CD1c-positive myeloid dendritic cell (primary cell): ENCODE results near the gene WNT3.
"Not testable (repeated sequence)": the region's sequence is repeated elsewhere in the genome, so short reads cannot be mapped to it uniquely, and the experiment has no call there.

Experiments used
- DNase-seq: peaks from one replicate; pipeline ENCODE4 v3.0.0-alpha.2; 2016; ENCODE audit errors: extremely low spot score

The WNT3 gene

GRCh38 chr17:46765453-46765852 is 53.0 kb downstream of the WNT3 start:
- DNase-seq, result no peak

GRCh38 chr17:46764709-46765401 is 53.6 kb downstream of the WNT3 start:
- no peak for DNase-seq

DNA sequence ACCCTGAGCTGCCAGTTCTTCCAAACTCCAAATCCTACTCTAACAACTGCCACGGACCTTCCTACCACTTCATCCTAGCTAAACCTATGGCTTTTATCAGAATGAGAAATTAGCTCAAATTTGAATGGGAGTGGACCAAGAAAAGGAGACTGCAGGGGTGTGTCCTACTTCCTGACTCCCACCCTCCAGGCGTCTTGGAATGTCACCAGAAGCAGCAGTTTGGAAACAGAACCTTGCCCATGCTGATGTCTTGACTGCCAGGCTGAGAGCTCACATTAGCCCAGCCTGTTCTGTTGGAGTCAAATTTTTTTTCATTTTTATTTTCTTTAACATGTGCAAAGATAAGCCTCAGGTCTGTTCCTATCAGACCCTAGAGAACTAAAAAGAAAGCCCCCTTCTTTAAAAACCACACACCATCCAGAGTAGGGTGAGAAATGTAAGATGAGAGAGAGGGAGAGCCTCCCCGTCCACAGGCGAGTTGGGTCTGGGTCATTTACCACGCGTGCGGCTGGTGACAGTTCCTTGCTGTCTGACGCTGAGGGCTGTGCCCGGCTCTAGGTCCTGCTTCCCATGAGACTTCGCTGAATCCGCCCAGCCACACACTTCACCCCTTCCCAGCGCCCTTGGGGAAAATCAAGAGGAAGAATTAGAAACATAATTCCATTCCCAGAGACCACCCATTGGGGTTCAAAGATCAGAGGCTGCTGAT is 54.3 kb downstream of the WNT3 start:
- DNase-seq, result no peak

DNA sequence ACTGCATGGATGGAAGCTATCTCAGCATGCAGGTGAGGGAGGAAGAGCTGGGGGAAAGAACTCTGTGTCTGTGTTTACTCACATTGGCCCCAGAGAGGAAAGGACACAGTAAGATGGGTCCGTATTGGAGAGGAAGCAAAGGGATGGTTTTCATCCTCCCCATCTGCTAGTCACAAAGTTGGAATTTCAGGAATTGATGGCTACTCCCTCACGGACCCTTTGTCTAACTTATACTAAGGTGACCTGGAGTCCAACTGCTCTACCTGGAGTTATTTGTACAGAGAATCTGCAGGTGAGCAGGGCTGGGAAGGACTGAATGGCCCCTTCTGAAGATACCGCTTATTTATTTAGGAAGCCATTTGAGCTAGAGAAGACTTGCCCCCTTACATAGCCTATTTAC is 55.1 kb downstream of the WNT3 start:
- DNase-seq, result no peak

- no peak for DNase-seq
Observed at GRCh38 chr17:46759141-46759540, 59.4 kb downstream of the WNT3 start.

DNA sequence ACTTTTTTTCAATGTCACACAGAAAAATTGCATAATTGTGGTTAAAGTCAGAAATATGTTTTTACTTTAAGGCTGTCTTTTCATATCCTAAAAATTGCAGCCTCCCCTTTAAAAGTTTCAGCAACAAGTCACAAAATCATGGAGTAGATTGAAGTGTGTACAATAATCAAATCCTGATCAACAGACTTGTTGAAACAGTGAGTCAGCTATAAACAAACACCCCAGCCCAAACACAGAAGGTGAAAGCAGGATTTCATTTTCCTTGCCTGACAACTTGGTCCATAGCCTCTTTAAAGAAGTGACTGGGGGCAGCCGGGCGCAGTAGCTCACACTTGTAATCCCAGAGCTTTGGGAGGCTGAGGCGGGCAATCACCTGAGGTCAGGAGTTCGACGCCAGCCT is 59.9 kb downstream of the WNT3 start:
- no peak for DNase-seq

GRCh38 chr17:46757588-46757987 is 60.9 kb downstream of the WNT3 start:
- not testable (repeated sequence) for DNase-seq

DNA sequence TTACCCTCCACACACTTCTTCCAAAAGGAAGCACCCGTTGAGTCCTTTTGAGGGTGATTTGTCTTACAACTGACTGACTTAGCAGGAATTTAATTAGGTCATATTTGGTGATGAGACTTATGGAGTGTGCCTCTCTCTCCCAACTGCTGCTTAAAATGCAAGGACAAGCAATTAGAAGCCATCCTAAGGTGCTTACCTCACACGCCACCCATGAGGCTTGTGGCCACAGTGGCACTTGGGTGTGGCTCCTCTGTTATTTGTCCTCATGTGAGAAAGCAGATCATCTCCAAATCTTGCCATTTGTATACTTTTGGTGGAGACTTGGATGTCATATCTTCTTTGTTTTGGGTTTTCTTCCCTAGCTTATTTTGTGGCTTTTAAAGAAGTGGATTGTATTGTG is 61.6 kb downstream of the WNT3 start:
- DNase-seq, result no peak

DNA sequence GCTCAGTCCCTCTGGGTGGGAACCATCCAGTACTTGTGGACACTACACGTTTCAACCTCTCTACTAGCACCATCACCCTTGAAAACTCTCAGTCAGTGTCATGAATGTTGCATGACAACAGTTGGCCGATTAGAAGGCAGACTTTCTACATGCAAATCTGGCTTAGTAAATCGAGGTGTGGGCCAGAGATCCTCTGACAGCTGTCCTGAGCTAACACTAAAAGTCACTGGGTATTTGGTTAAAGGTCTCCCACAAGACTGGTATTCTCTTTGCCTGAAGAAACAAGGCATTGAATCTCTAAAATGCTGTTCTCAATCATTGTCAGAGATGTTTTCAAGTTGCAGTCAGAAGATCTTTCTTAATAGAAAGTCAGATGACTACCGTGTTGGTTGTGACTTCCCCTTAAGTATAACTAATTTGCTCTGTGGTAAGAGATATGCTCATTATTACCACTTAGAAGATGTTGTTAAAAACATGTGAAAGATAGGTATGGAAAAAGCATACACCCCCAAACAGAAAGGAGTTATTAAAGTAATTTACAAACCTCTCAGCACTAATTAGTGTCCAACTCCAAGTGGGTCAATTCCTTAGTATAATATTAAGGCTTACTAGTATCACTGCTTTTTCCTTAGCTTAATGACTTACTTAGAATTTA is 62.3 kb downstream of the WNT3 start:
- no peak for DNase-seq

GRCh38 chr17:46753776-46754175 is 64.7 kb downstream of the WNT3 start:
- no peak for DNase-seq

GRCh38 chr17:46751425-46751824 is 67.1 kb downstream of the WNT3 start:
- no peak for DNase-seq

DNA sequence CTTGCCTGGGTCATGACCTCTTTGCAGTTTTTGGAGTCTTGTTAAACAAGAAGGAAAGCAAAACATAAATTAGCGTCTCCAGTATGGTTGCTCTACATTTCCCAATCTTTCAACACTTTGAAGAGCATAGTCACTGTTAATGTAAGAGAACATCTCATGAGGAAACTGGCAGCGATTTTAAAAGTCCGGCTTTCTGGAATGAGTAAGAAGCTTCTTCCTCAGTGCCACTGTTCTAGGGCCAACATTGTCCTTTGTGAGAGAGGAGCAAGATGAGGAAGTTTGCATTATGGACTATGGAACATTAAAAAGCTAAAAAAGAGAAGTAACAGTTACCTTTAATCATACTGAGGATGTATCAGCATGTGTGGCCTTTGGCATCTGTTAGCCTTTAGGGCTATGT is 73.1 kb downstream of the WNT3 start:
- DNase-seq, result peak; percentile 45

DNA sequence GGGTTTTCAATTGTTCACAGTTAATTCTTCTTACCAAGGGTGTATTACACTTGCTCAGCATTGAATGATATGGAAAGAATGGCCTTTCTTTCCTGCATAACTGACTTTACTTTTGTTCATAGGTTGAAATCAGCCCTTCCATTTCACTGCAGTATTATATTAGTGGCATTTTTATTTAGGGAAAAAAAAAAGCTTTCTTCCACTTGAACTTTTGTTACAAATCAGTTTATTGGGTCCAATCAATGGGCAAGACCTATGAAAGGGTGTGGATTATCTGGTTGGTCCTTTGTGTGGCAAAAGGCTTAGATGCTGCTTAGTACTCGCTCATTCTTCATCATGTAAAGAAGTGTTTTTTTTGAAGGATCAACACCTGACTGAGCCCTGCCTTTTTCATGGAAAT is 74.1 kb downstream of the WNT3 start:
- DNase-seq, result no peak

DNA sequence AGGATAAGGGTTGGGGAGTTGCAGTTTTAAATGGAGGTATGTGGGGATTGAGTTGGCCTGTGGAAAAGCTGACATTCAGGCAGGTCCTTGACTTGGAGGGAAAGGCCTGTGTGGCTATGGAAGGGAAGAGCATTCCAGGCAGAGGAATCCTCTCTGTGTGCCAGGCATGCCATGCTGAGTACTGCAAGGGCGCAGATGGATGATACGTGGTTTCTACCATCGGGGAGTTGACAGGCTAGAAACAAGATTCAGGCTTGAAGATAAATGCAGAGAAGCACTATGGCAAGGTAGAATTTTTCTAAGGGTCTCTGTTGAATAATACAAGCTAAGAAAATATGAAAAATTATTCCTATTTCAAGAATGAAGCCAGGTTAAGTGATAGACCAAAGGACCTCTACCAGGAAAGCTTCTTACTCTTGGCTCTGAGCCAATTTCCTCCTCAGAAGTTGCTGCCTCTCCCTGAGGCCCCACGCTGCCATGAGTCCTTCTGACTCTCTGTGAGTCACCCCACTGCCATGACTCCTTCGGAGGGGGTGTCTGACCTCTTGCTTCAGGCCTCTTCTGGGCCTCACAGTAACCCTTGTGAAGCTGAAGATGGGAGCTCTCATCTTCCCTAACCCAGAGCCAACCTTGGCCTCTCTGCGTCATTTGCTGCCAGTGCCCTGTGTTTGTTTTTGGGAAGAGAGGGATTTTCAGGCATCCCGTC is 75.8 kb downstream of the WNT3 start:
- peak; percentile 41 for DNase-seq

GRCh38 chr17:46741122-46741730 is 77.3 kb downstream of the WNT3 start:
- no peak for DNase-seq

DNA sequence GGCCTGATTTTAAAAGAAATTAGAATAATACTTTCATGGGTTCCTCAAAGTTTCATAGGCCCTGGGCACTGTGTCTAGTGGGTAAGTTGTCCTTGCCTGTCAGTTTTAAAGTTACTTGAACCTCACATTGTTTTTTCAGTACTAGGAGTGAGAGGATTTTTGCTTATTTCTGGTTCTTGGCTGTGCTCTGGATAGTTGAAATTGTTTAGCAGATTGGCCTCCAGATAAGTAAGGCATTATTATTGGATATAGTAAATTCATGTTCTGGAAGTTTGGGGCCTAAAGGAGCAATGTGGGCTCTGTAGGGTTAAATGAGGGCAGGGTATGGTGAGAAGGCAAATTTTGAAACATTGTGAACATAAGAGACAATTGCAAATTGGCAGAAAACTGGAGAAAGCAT is 78.5 kb downstream of the WNT3 start:
- no peak for DNase-seq

- DNase-seq, result no peak
Observed at GRCh38 chr17:46738544-46738943, 79.9 kb downstream of the WNT3 start.

- DNase-seq, result no peak
Observed at GRCh38 chr17:46737326-46737725, 81.2 kb downstream of the WNT3 start.

- no peak for DNase-seq
Observed at GRCh38 chr17:46736100-46736499, 82.4 kb downstream of the WNT3 start.

GRCh38 chr17:46733837-46734475 is 84.5 kb downstream of the WNT3 start:
- DNase-seq, result no peak

GRCh38 chr17:46732754-46733398 is 85.6 kb downstream of the WNT3 start:
- DNase-seq, result no peak
